ENCODE measurements around the gene NOD1. TPM values are rescaled to one million over a fixed set of nuclear protein-coding genes. Genes with fewer than 3 reads are reported as not detected.

Gene NOD1
- total RNA-seq, 1 donor from 2014 or later: 9.5 TPM

- Mint-ChIP-seq H3K9me3 (no peaks in the 10 kb centered on the region), H3K4me1 (no peaks in the 10 kb centered on the region), H3K27ac (no peak overlapping the region), H3K4me3 (no peak overlapping the region), H3K27me3 (ENCODE audit: low read depth) (no peaks in the 10 kb centered on the region), H3K36me3 (peaks cover 13% of the 10 kb centered on the region)
- no peak for DNase-seq (ENCODE audit: low spot score in 2 of 2, unreplicated experiment in 2 of 2)
- no peak for TF ChIP-seq CTCF (IDR thresholded peaks at IDR 0.05; ENCODE audit: unreplicated experiment)
Measured at GRCh38 chr7:30446266-30446665, 32.3 kb downstream of the NOD1 start.

- no peaks in the 10 kb centered on the region for H3K9me3 Mint-ChIP-seq
- H3K27me3 Mint-ChIP-seq (ENCODE audit: low read depth): no peaks in the 10 kb centered on the region
- no peak overlapping the region for H3K4me3 Mint-ChIP-seq
- no peak for TF ChIP-seq CTCF (IDR thresholded peaks at IDR 0.05; ENCODE audit: unreplicated experiment)
- H3K36me3 Mint-ChIP-seq: peaks cover 13% of the 10 kb centered on the region
- no peaks in the 10 kb centered on the region for H3K4me1 Mint-ChIP-seq
- no peak overlapping the region for H3K27ac Mint-ChIP-seq
- no peak for DNase-seq (ENCODE audit: low spot score in 2 of 2, unreplicated experiment in 2 of 2)
Measured at GRCh38 chr7:30445770-30446169, 32.8 kb downstream of the NOD1 start.

- Mint-ChIP-seq H3K27ac (no peak overlapping the region), H3K9me3 (peaks cover 8% of the 10 kb centered on the region)
- DNase-seq (ENCODE audit: low spot score in 2 of 2, unreplicated experiment in 2 of 2): no peak
Measured at GRCh38 chr7:30437823-30438574, 40.6 kb downstream of the NOD1 start.

GRCh38 chr7:30436518-30436917 is 42.1 kb downstream of the NOD1 start:
- Mint-ChIP-seq H3K36me3 (peaks cover 51% of the 10 kb centered on the region), H3K4me1 (no peaks in the 10 kb centered on the region), H3K27me3 (ENCODE audit: low read depth) (no peaks in the 10 kb centered on the region), H3K4me3 (no peak overlapping the region), H3K27ac (no peak overlapping the region), H3K9me3 (peaks cover 8% of the 10 kb centered on the region)
- TF ChIP-seq CTCF (IDR thresholded peaks at IDR 0.05; ENCODE audit: unreplicated experiment): no peak
- no peak for DNase-seq (ENCODE audit: low spot score in 2 of 2, unreplicated experiment in 2 of 2)

More at GRCh38 chr7:30437823-30438574, 40.6 kb downstream of the NOD1 start:
- H3K4me3 Mint-ChIP-seq: no peak overlapping the region
- H3K27me3 Mint-ChIP-seq (ENCODE audit: low read depth): no peaks in the 10 kb centered on the region
- no peaks in the 10 kb centered on the region for H3K4me1 Mint-ChIP-seq
- no peak for TF ChIP-seq CTCF (IDR thresholded peaks at IDR 0.05; ENCODE audit: unreplicated experiment)
- H3K36me3 Mint-ChIP-seq: peaks cover 41% of the 10 kb centered on the region

- Mint-ChIP-seq H3K36me3 (peaks cover 51% of the 10 kb centered on the region), H3K4me1 (no peaks in the 10 kb centered on the region), H3K27me3 (ENCODE audit: low read depth) (no peaks in the 10 kb centered on the region), H3K9me3 (peaks cover 8% of the 10 kb centered on the region), H3K27ac (no peak overlapping the region), H3K4me3 (no peak overlapping the region)
- no peak for TF ChIP-seq CTCF (IDR thresholded peaks at IDR 0.05; ENCODE audit: unreplicated experiment)
- no peak for DNase-seq (ENCODE audit: low spot score in 2 of 2, unreplicated experiment in 2 of 2)
Measured at GRCh38 chr7:30436046-30436445, 42.5 kb downstream of the NOD1 start.

Data from mesothelial cell of epicardium (in vitro differentiated cells).